ENCODE data around the gene DNAJC24. TPM values are rescaled to one million over a fixed set of nuclear protein-coding genes. Genes with fewer than 3 reads are reported as not detected.

The DNAJC24 gene
- total and polyA plus RNA-seq, 9 of the 15 experiments (the other 6 are each of a cell fraction or from before 2014, with no cell fraction given), result 12.2 to 31.9 (median 16.9) TPM

DNA sequence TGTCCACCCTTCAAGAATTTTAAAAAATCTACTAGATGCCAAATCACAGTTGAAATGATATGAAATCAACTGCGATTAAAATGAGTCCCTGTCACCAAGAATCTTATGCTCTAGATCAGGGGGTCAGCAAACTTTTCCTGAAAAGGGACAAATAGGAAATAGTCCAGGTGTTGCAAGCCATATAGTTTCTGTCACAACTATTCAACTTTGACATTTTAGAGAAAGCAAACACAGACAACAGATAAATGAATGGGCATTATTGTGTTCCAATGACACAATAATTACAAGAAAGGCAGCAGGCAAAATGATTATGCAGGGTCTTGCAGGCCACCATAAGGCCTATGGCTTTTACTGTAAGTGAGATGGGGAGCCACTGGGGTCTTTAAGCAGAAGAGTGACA is 81.2 kb downstream of the DNAJC24 start:
- H3K9ac ChIP-seq (ENCODE audit: insufficient read depth in 1 of 2, low read depth in 2 of 2, low read length in 2 of 2), result no peak overlapping the region

More for the DNA sequence above, 81.2 kb downstream of the DNAJC24 start:
- Histone ChIP-seq H3K4me3 (no peak overlapping the region), H3K9me1 (ENCODE audit: control insufficient read depth, insufficient read depth, low read length) (no peaks in the 10 kb centered on the region), H3K9me3 (replicated peaks; ENCODE audit: control insufficient read depth, insufficient read depth, low read depth, low read length) (no peaks in the 10 kb centered on the region), H3K79me2 (ENCODE audit: control insufficient read depth, insufficient read depth, low read length) (0 out of 3 replicates have a peak, but pooled peaks cover 4% of the 10 kb centered on the region), H3K27ac (ENCODE audit: extremely low read depth, low read depth, low read length) (no peak overlapping the region), H2AFZ (ENCODE audit: low read depth, low read length) (no peak overlapping the region), H3K4me1 (replicated peaks in 1 of 2; ENCODE audit: control insufficient read depth in 2 of 2, insufficient read depth in 2 of 2, low read length in 2 of 2) (no peaks in the 10 kb centered on the region), H3K4me2 (ENCODE audit: insufficient read depth, low read length) (no peak overlapping the region), H4K20me1 (replicated peaks; ENCODE audit: control insufficient read depth, insufficient read depth, low read length) (no peaks in the 10 kb centered on the region), H3K27me3 (ENCODE audit: control insufficient read depth in 2 of 2, insufficient read depth in 2 of 2, low read length in 2 of 2) (no peaks in the 10 kb centered on the region), H3K36me3 (ENCODE audit: control insufficient read depth, insufficient read depth, low read length) (peaks cover 44% of the 10 kb centered on the region; the same call in 2 of the 3 replicates)
- FAIRE-seq, result no peak
- no TSS peak for BruUV-seq (replicated peaks)
- ChIA-PET CTCF (ENCODE audit: low intra/inter-chr PET ratio) (no interaction called here), POLR2A (no interaction called here)
- no peak for ATAC-seq
- in situ Hi-C loops (cut with MboI), result no loop called here
- no peak for DNase-seq (ENCODE audit: extremely low read depth in 1 of 4, low spot score in 3 of 4)
- intact Hi-C loops (cut with micrococcal nuclease), result no loop called here
- WGBS (ENCODE audit: insufficient coverage, low coverage, missing lambda C conversion rate), result 100% methylated on average over 1 of the region's 1 CpG
- no peak for TF ChIP-seq ZNF445 (CRISPR knock-in tag; IDR thresholded peaks at IDR 0.05; ENCODE audit: low read depth)
- no peak for TF ChIP-seq KDM2B (CRISPR knock-in tag; IDR thresholded peaks at IDR 0.05)
- TF ChIP-seq ASH1L (IDR thresholded peaks at IDR 0.05; ENCODE audit: borderline replicate concordance, low read depth, partially characterized antibody), result no peak
- no peak for TF ChIP-seq PTTG1 (tag; IDR thresholded peaks at IDR 0.05; ENCODE audit: low read depth)
- TF ChIP-seq ERF (CRISPR knock-in tag; IDR thresholded peaks at IDR 0.05), result no peak
- TF ChIP-seq POLR2AphosphoS5 (IDR thresholded peaks at IDR 0.05; ENCODE audit: control insufficient read depth, insufficient read depth, low read depth, low read length), result no peak
- TF ChIP-seq, protein P1, sequence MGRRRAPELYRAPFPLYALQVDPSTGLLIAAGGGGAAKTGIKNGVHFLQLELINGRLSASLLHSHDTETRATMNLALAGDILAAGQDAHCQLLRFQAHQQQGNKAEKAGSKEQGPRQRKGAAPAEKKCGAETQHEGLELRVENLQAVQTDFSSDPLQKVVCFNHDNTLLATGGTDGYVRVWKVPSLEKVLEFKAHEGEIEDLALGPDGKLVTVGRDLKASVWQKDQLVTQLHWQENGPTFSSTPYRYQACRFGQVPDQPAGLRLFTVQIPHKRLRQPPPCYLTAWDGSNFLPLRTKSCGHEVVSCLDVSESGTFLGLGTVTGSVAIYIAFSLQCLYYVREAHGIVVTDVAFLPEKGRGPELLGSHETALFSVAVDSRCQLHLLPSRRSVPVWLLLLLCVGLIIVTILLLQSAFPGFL (CRISPR knock-in tag; IDR thresholded peaks at IDR 0.05), result no peak
- TF ChIP-seq ZNF324 (CRISPR knock-in tag; IDR thresholded peaks at IDR 0.05), result no peak
- TF ChIP-seq ZNF274 (IDR thresholded peaks at IDR 0.05; ENCODE audit: borderline replicate concordance, low read depth, low read length), result no peak
- TF ChIP-seq SRSF9 (IDR thresholded peaks at IDR 0.05; ENCODE audit: borderline replicate concordance, low read depth, low read length), result no peak
- no peak for TF ChIP-seq ATF7 (IDR thresholded peaks at IDR 0.05)
- no peak for TF ChIP-seq SETDB1 (IDR thresholded peaks at IDR 0.05; ENCODE audit: low read length)
- TF ChIP-seq ZNF780A (CRISPR knock-in tag; IDR thresholded peaks at IDR 0.05), result no peak
- no peak for TF ChIP-seq ILF3 (IDR thresholded peaks at IDR 0.05; ENCODE audit: borderline replicate concordance)
- TF ChIP-seq, protein P2, sequence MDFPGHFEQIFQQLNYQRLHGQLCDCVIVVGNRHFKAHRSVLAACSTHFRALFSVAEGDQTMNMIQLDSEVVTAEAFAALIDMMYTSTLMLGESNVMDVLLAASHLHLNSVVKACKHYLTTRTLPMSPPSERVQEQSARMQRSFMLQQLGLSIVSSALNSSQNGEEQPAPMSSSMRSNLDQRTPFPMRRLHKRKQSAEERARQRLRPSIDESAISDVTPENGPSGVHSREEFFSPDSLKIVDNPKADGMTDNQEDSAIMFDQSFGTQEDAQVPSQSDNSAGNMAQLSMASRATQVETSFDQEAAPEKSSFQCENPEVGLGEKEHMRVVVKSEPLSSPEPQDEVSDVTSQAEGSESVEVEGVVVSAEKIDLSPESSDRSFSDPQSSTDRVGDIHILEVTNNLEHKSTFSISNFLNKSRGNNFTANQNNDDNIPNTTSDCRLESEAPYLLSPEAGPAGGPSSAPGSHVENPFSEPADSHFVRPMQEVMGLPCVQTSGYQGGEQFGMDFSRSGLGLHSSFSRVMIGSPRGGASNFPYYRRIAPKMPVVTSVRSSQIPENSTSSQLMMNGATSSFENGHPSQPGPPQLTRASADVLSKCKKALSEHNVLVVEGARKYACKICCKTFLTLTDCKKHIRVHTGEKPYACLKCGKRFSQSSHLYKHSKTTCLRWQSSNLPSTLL (IDR thresholded peaks at IDR 0.05), result no peak

Measured in K562 (cell line).